H9 (cell line): Measurements from ENCODE around the gene EPYC. TPM values are rescaled to one million over a fixed set of nuclear protein-coding genes. Genes with fewer than 3 reads are reported as not detected.

Source experiments
- DNase-seq: peaks from one replicate; pipeline ENCODE4 v3.0.0-alpha.2; 2017
- H2AFZ ChIP-seq: one replicate; pipeline ENCODE4 v1.6.1; 2013; ENCODE audit warnings: mild to moderate bottlenecking, low read length, control low read depth, moderate library complexity
- H2AK5ac ChIP-seq: 2 replicates; pipeline ENCODE4 v1.6.1; 2013; ENCODE audit warnings: low read length, control low read depth, mixed read lengths; ENCODE audit not compliant: insufficient read length
- H2BK120ac ChIP-seq: one replicate; pipeline ENCODE4 v1.6.1; 2013; ENCODE audit warnings: low read depth, mild to moderate bottlenecking, low read length, control low read depth, inconsistent platforms; ENCODE audit not compliant: poor library complexity, severe bottlenecking
- H2BK12ac ChIP-seq: 2 replicates; pipeline ENCODE4 v1.6.1; 2013; ENCODE audit warnings: low read length, control low read depth, mixed read lengths, low read depth; ENCODE audit not compliant: insufficient read length
- H2BK15ac ChIP-seq: 2 replicates; pipeline ENCODE4 v1.6.1; 2013; ENCODE audit warnings: low read depth, low read length, control low read depth
- H2BK20ac ChIP-seq: one replicate; pipeline ENCODE4 v1.6.1; 2013; ENCODE audit warnings: low read depth, mild to moderate bottlenecking, low read length, control low read depth, inconsistent platforms; ENCODE audit not compliant: poor library complexity, severe bottlenecking
- H2BK5ac ChIP-seq: 2 replicates; pipeline ENCODE4 v1.6.1; 2013; ENCODE audit warnings: low read length, control low read depth, mixed read lengths; ENCODE audit not compliant: insufficient read length
- H3K14ac ChIP-seq: 2 replicates; pipeline ENCODE4 v1.6.1; 2013; ENCODE audit warnings: low read length, control low read depth; ENCODE audit not compliant: insufficient read depth
- H3K18ac ChIP-seq: 2 replicates; pipeline ENCODE4 v1.6.1; 2013; ENCODE audit warnings: low read depth, mild to moderate bottlenecking, mixed read lengths, low read length, control low read depth; ENCODE audit not compliant: insufficient read length
- H3K23ac ChIP-seq: 2 replicates; pipeline ENCODE4 v1.6.1; 2013; ENCODE audit warnings: low read length, control low read depth, mixed read lengths, low read depth; ENCODE audit not compliant: insufficient read length
- H3K23me2 ChIP-seq: 2 replicates; pipeline ENCODE4 v1.6.1; 2013; ENCODE audit warnings: low read depth, mild to moderate bottlenecking, mixed read lengths, low read length, control low read depth; ENCODE audit not compliant: insufficient read length, poor library complexity, severe bottlenecking
- H3K27ac ChIP-seq: 2 replicates; pipeline ENCODE4 v1.5.1; 2013; ENCODE audit warnings: low read length, control low read depth, mixed read lengths, low read depth; ENCODE audit not compliant: insufficient read length
- H3K27me3 ChIP-seq: 2 replicates; pipeline ENCODE4 v1.6.1; 2013; ENCODE audit warnings: low read length, control low read depth, inconsistent platforms; ENCODE audit not compliant: insufficient read depth
- H3K4ac ChIP-seq: 2 replicates; pipeline ENCODE4 v1.6.1; 2013; ENCODE audit warnings: low read depth, mild to moderate bottlenecking, control low read depth, inconsistent platforms, low read length, moderate library complexity
- H3K4me1 ChIP-seq: 2 replicates; pipeline ENCODE4 v1.6.1; 2013; ENCODE audit warnings: low read length, control low read depth, inconsistent platforms; ENCODE audit not compliant: insufficient read depth
- H3K4me2 ChIP-seq: 2 replicates; pipeline ENCODE4 v1.6.1; 2013; ENCODE audit warnings: low read length, control low read depth, mixed read lengths; ENCODE audit not compliant: insufficient read length, insufficient read depth
- H3K56ac ChIP-seq: 2 replicates; pipeline ENCODE4 v1.6.1; 2013; ENCODE audit warnings: low read depth, mild to moderate bottlenecking, mixed read lengths, low read length, control low read depth; ENCODE audit not compliant: insufficient read length
- H3K79me1 ChIP-seq: 2 replicates; pipeline ENCODE4 v1.6.1; 2013; ENCODE audit warnings: low read depth, mild to moderate bottlenecking, moderate library complexity, low read length, control low read depth, inconsistent platforms; ENCODE audit not compliant: insufficient read depth, poor library complexity, severe bottlenecking
- H3K79me2 ChIP-seq: 2 replicates; pipeline ENCODE4 v1.6.1; 2013; ENCODE audit warnings: low read length, control low read depth, inconsistent platforms; ENCODE audit not compliant: insufficient read depth
- H3K9ac ChIP-seq: 2 replicates; pipeline ENCODE4 v1.6.1; 2013; ENCODE audit warnings: low read length, control low read depth, mixed read lengths; ENCODE audit not compliant: insufficient read length; ENCODE audit errors: extremely low read depth
- H3K9me3 ChIP-seq: one replicate; pipeline ENCODE4 v1.6.1; 2013; ENCODE audit warnings: low read depth, low read length, inconsistent platforms; ENCODE audit not compliant: control insufficient read depth
- H3T11ph ChIP-seq: one replicate; pipeline ENCODE4 v1.6.1; 2013; ENCODE audit warnings: mild to moderate bottlenecking, low read length, control low read depth, inconsistent platforms
- H4K20me1 ChIP-seq: one replicate; pipeline ENCODE4 v1.6.1; 2013; ENCODE audit not compliant: control insufficient read depth, insufficient read length, insufficient read depth
- H4K5ac ChIP-seq: 2 replicates; pipeline ENCODE4 v1.6.1; 2013; ENCODE audit warnings: low read depth, mild to moderate bottlenecking, mixed read lengths, low read length, control low read depth; ENCODE audit not compliant: insufficient read length
- H4K8ac ChIP-seq: replicated peaks from 2 replicates; pipeline ENCODE4 v1.6.1; 2013; ENCODE audit warnings: low read length, control low read depth, mixed read lengths, low read depth; ENCODE audit not compliant: insufficient read length
- H4K91ac ChIP-seq: 2 replicates; pipeline ENCODE4 v1.6.1; 2013; ENCODE audit warnings: low read depth, mild to moderate bottlenecking, moderate library complexity, mixed read lengths, low read length, control low read depth; ENCODE audit not compliant: insufficient read length
- H3K27ac Mint-ChIP-seq, 3 experiments: 2 replicates in 2 of 3; 3 replicates in 1 of 3; pipeline ENCODE4 v1.8.0; 2020 to 2021; ENCODE audit warnings: mixed read lengths in 3 of 3, mild to moderate bottlenecking in 1 of 3, moderate library complexity in 1 of 3
- H3K27me3 Mint-ChIP-seq: 2 replicates; pipeline ENCODE4 v1.8.0; 2021; ENCODE audit warnings: low read depth, mild to moderate bottlenecking, moderate library complexity, mixed read lengths
- H3K36me3 Mint-ChIP-seq, 3 experiments: 2 replicates in 2 of 3; 3 replicates in 1 of 3; pipeline ENCODE4 v1.8.0; 2020 to 2021; ENCODE audit warnings: low read depth in 3 of 3, mixed read lengths in 3 of 3; ENCODE audit not compliant: insufficient read depth in 1 of 3
- H3K4me1 Mint-ChIP-seq, 2 experiments: 2 replicates each; pipeline ENCODE4 v1.8.0; 2020; ENCODE audit warnings: mixed read lengths in 2 of 2
- H3K4me3 Mint-ChIP-seq, 2 experiments: 2 replicates in 1 of 2; 3 replicates in 1 of 2; pipeline ENCODE4 v1.8.0; 2020 to 2021; ENCODE audit warnings: mild to moderate bottlenecking in 2 of 2, mixed read lengths in 2 of 2, moderate library complexity in 1 of 2
- H3K9me3 Mint-ChIP-seq, 2 experiments: 2 replicates in 1 of 2; 3 replicates in 1 of 2; pipeline ENCODE4 v1.8.0; 2020; ENCODE audit warnings: mild to moderate bottlenecking in 2 of 2, mixed read lengths in 2 of 2, moderate library complexity in 1 of 2
- CTCF ChIP-seq: fragments of 200-600 bp; sonication (generic); conservative IDR thresholded peaks from 3 replicates; pipeline ENCODE4 v1.8.0; 2021; ENCODE audit warnings: antibody characterized with exemption, mild to moderate bottlenecking
- WGBS: extraction: QIAGEN DNeasy Blood & Tissue Kit; methylation state at CpG from one replicate; pipeline ENCODE4 v1.1.7; 2013; ENCODE audit warnings: missing lambda C conversion rate, low lambda C conversion rate, mixed read lengths; ENCODE audit not compliant: insufficient read length; ENCODE audit errors: extremely low coverage; 5-methylcytosine and 5-hydroxymethylcytosine counted together
- total RNA-seq: library from RNA; stranded (reverse); gene quantifications from 2 replicates; pipeline ENCODE4 v1.2.1, GENCODE V29; 2021

EPYC gene
- total RNA-seq, 1 experiment from 2014 or later = not detected

- Histone ChIP-seq H2BK15ac (no peak overlapping the region), H3K4me2 (no peak overlapping the region), H4K20me1 (no peaks in the 10 kb centered on the region), H3K23me2 (no peaks in the 10 kb centered on the region), H3T11ph (no peak overlapping the region), H3K4me1 (no peaks in the 10 kb centered on the region), H4K8ac (no peak overlapping the region), H2BK120ac (no peak overlapping the region), H3K23ac (no peak overlapping the region), H3K14ac (no peak overlapping the region), H3K79me1 (no peaks in the 10 kb centered on the region), H2BK20ac (no peak overlapping the region), H2AK5ac (no peak overlapping the region), H3K4ac (no peak overlapping the region), H3K27ac (no peak overlapping the region), H3K18ac (no peak overlapping the region), H4K5ac (no peak overlapping the region), H2AFZ (no peak overlapping the region), H3K9me3 (no peaks in the 10 kb centered on the region), H2BK12ac (no peak overlapping the region), H3K27me3 (no peaks in the 10 kb centered on the region), H3K9ac (no peak overlapping the region), H3K79me2 (no peaks in the 10 kb centered on the region), H3K56ac (no peak overlapping the region), H2BK5ac (no peak overlapping the region), H4K91ac (no peak overlapping the region)
- WGBS = no CpG with 5 or more reads among the region's 25 CpGs
- Mint-ChIP-seq H3K4me1 (peaks cover 0 to 2% of the 10 kb centered on the region in 2 experiments; a peak in 2 of 4 replicates), H3K27ac (no peak overlapping the region), H3K27me3 (no peaks in the 10 kb centered on the region; the same call in none of the 2 replicates), H3K4me3 (no peak overlapping the region), H3K9me3 (no peaks in the 10 kb centered on the region; a peak in 1 of 5 replicates), H3K36me3 (no peaks in the 10 kb centered on the region)
- DNase-seq = no peak
- no peak for TF ChIP-seq CTCF
These were observed 50.3 kb downstream of the EPYC start for GRCh38 chr12:90954428-90954827.
